Activated CD8-positive, alpha-beta T cell treated with anti-CD3 and anti-CD28 coated beads, Interleukin-2, amount 10 ng/mL, durations not matched to agents 7 days and 5 days (primary cell): ENCODE data around the gene TMTC2. TPM values are rescaled to one million over a fixed set of nuclear protein-coding genes. Genes with fewer than 3 reads are reported as not detected.

Experiments used
- ATAC-seq: fragments of 150-1000 bp; cut with Tn5 transposase; one replicate; pipeline ENCODE4 v1.10.0; 2021; ENCODE audit warnings: moderate library complexity
- CTCF ChIA-PET: fragments of 350-600 bp; sonication (Branson Sonifier 250); formaldehyde crosslinking; loops from one replicate; lab custom pipeline; 2021; ENCODE audit warnings: antibody characterized with exemption; lab: Charles Lee
- POLR2A ChIA-PET: fragments of 350-600 bp; sonication (Branson Sonifier 250); formaldehyde crosslinking; loops from one replicate; lab custom pipeline; 2021; ENCODE audit warnings: antibody characterized with exemption; lab: Charles Lee
- DNase-seq: peaks from one replicate; pipeline ENCODE4 v3.0.0-alpha.2; 2020
- H3K27ac Mint-ChIP-seq: one replicate; pipeline ENCODE4 v1.8.0; 2021; ENCODE audit warnings: mild to moderate bottlenecking, mixed read lengths
- H3K27me3 Mint-ChIP-seq: one replicate; pipeline ENCODE4 v1.8.0; 2021; ENCODE audit warnings: low read depth, mixed read lengths
- H3K36me3 Mint-ChIP-seq: one replicate; pipeline ENCODE4 v1.8.0; 2021; ENCODE audit warnings: low read depth, mixed read lengths
- H3K4me1 Mint-ChIP-seq: one replicate; pipeline ENCODE4 v1.8.0; 2021; ENCODE audit warnings: low read depth, mixed read lengths
- H3K4me3 Mint-ChIP-seq: one replicate; pipeline ENCODE4 v1.8.0; 2021; ENCODE audit warnings: mild to moderate bottlenecking, mixed read lengths
- H3K9me3 Mint-ChIP-seq: one replicate; pipeline ENCODE4 v1.8.0; 2022; ENCODE audit warnings: mixed read lengths; ENCODE audit not compliant: insufficient read depth
- total RNA-seq, 2 experiments: library from RNA; stranded (reverse); gene quantifications; one replicate each; pipeline ENCODE4 v1.2.3, GENCODE V29; 2021

TMTC2 gene
- total RNA-seq, 2 experiments from 2014 or later = 1.3 to 1.9 TPM

GRCh38 chr12:82774666-82775065 lies 88.0 kb downstream of the TMTC2 start:
- H3K4me1 Mint-ChIP-seq = no peaks in the 10 kb centered on the region
- H3K27me3 Mint-ChIP-seq = no peaks in the 10 kb centered on the region
- no peak for DNase-seq
- no peak overlapping the region for H3K27ac Mint-ChIP-seq
- ATAC-seq = no peak
- no peaks in the 10 kb centered on the region for H3K36me3 Mint-ChIP-seq
- H3K4me3 Mint-ChIP-seq = no peak overlapping the region
- POLR2A ChIA-PET = no interaction called here
- CTCF ChIA-PET = no interaction called here
- H3K9me3 Mint-ChIP-seq = no peaks in the 10 kb centered on the region

GRCh38 chr12:82780517-82780916 lies 93.8 kb downstream of the TMTC2 start:
- no peak overlapping the region for H3K4me3 Mint-ChIP-seq
- no peak overlapping the region for H3K27ac Mint-ChIP-seq
- H3K27me3 Mint-ChIP-seq = no peaks in the 10 kb centered on the region

GRCh38 chr12:82781309-82781997 lies 94.7 kb downstream of the TMTC2 start:
- no peaks in the 10 kb centered on the region for H3K9me3 Mint-ChIP-seq
- no peak for DNase-seq
- no peaks in the 10 kb centered on the region for H3K36me3 Mint-ChIP-seq
- ATAC-seq = no peak
- no peaks in the 10 kb centered on the region for H3K4me1 Mint-ChIP-seq
- ChIA-PET POLR2A (no interaction called here), CTCF (no interaction called here)
- no peak overlapping the region for H3K4me3 Mint-ChIP-seq
- no peaks in the 10 kb centered on the region for H3K27me3 Mint-ChIP-seq
- H3K27ac Mint-ChIP-seq = no peak overlapping the region

More at GRCh38 chr12:82780517-82780916, 93.8 kb downstream of the TMTC2 start:
- H3K4me1 Mint-ChIP-seq = no peaks in the 10 kb centered on the region
- H3K9me3 Mint-ChIP-seq = no peaks in the 10 kb centered on the region
- DNase-seq (no peak), ATAC-seq (no peak)
- ChIA-PET CTCF (no interaction called here), POLR2A (no interaction called here)
- no peaks in the 10 kb centered on the region for H3K36me3 Mint-ChIP-seq

GRCh38 chr12:82783435-82783834 lies 96.7 kb downstream of the TMTC2 start:
- ChIA-PET POLR2A (no interaction called here), CTCF (no interaction called here)
- Mint-ChIP-seq H3K27me3 (no peaks in the 10 kb centered on the region), H3K4me1 (no peaks in the 10 kb centered on the region), H3K4me3 (no peak overlapping the region), H3K9me3 (no peaks in the 10 kb centered on the region), H3K36me3 (no peaks in the 10 kb centered on the region), H3K27ac (no peak overlapping the region)
- no peak for ATAC-seq
- DNase-seq = no peak

- CTCF ChIA-PET = no interaction called here
- DNase-seq (no peak), ATAC-seq (no peak)
- Mint-ChIP-seq H3K36me3 (no peaks in the 10 kb centered on the region), H3K4me3 (no peak overlapping the region), H3K27ac (no peak overlapping the region), H3K4me1 (no peaks in the 10 kb centered on the region), H3K27me3 (no peaks in the 10 kb centered on the region), H3K9me3 (no peaks in the 10 kb centered on the region)
- POLR2A ChIA-PET = no interaction called here
These were observed 100.3 kb downstream of the TMTC2 start for GRCh38 chr12:82787016-82787415.

GRCh38 chr12:82788594-82788993 lies 101.9 kb downstream of the TMTC2 start:
- Mint-ChIP-seq H3K27ac (no peak overlapping the region), H3K9me3 (no peaks in the 10 kb centered on the region), H3K36me3 (no peaks in the 10 kb centered on the region), H3K27me3 (no peaks in the 10 kb centered on the region), H3K4me1 (no peaks in the 10 kb centered on the region), H3K4me3 (no peak overlapping the region)
- POLR2A ChIA-PET = no interaction called here
- CTCF ChIA-PET = no interaction called here
- DNase-seq (no peak), ATAC-seq (no peak)

- H3K4me1 Mint-ChIP-seq = no peaks in the 10 kb centered on the region
- DNase-seq (no peak), ATAC-seq (no peak)
- no peak overlapping the region for H3K4me3 Mint-ChIP-seq
- ChIA-PET POLR2A (interaction anchor here (0.6 kb wide), 1 partner anchor 275 kb away, joined by 3 read pairs; no protein-coding TSS in a partner anchor), CTCF (no interaction called here)
- H3K27me3 Mint-ChIP-seq = no peaks in the 10 kb centered on the region
- no peak overlapping the region for H3K27ac Mint-ChIP-seq
- H3K36me3 Mint-ChIP-seq = no peaks in the 10 kb centered on the region
- no peaks in the 10 kb centered on the region for H3K9me3 Mint-ChIP-seq
These were observed 103.0 kb downstream of the TMTC2 start for GRCh38 chr12:82789674-82790073.

- Mint-ChIP-seq H3K36me3 (no peaks in the 10 kb centered on the region), H3K4me3 (no peak overlapping the region), H3K27me3 (no peaks in the 10 kb centered on the region), H3K9me3 (no peaks in the 10 kb centered on the region), H3K4me1 (no peaks in the 10 kb centered on the region), H3K27ac (no peak overlapping the region)
- ChIA-PET CTCF (no interaction called here), POLR2A (no interaction called here)
- no peak for ATAC-seq
- DNase-seq = no peak
These were observed 107.1 kb downstream of the TMTC2 start for GRCh38 chr12:82793751-82794281.

- ChIA-PET CTCF (no interaction called here), POLR2A (no interaction called here)
- Mint-ChIP-seq H3K4me1 (no peaks in the 10 kb centered on the region), H3K36me3 (no peaks in the 10 kb centered on the region), H3K27me3 (no peaks in the 10 kb centered on the region), H3K4me3 (no peak overlapping the region), H3K27ac (no peak overlapping the region), H3K9me3 (no peaks in the 10 kb centered on the region)
- no peak for ATAC-seq
- DNase-seq = no peak
These were observed 110.8 kb downstream of the TMTC2 start for GRCh38 chr12:82797480-82797879.

- Mint-ChIP-seq H3K9me3 (no peaks in the 10 kb centered on the region), H3K27ac (no peak overlapping the region), H3K4me3 (no peak overlapping the region), H3K27me3 (no peaks in the 10 kb centered on the region), H3K36me3 (no peaks in the 10 kb centered on the region), H3K4me1 (no peaks in the 10 kb centered on the region)
- CTCF ChIA-PET = no interaction called here
- no peak for ATAC-seq
- no peak for DNase-seq
- POLR2A ChIA-PET = no interaction called here
These were observed 113.5 kb downstream of the TMTC2 start for GRCh38 chr12:82800185-82800584.

GRCh38 chr12:82801951-82802610 lies 115.4 kb downstream of the TMTC2 start:
- no peak for ATAC-seq
- no peaks in the 10 kb centered on the region for H3K27me3 Mint-ChIP-seq

GRCh38 chr12:82803201-82803600 lies 116.5 kb downstream of the TMTC2 start:
- Mint-ChIP-seq H3K4me1 (no peaks in the 10 kb centered on the region), H3K36me3 (no peaks in the 10 kb centered on the region), H3K4me3 (no peak overlapping the region), H3K27ac (no peak overlapping the region), H3K9me3 (no peaks in the 10 kb centered on the region), H3K27me3 (no peaks in the 10 kb centered on the region)
- CTCF ChIA-PET = no interaction called here
- POLR2A ChIA-PET = no interaction called here
- no peak for ATAC-seq
- no peak for DNase-seq

More at GRCh38 chr12:82801951-82802610, 115.4 kb downstream of the TMTC2 start:
- Mint-ChIP-seq H3K36me3 (no peaks in the 10 kb centered on the region), H3K4me1 (no peaks in the 10 kb centered on the region), H3K27ac (no peak overlapping the region), H3K4me3 (no peak overlapping the region), H3K9me3 (no peaks in the 10 kb centered on the region)
- CTCF ChIA-PET = no interaction called here
- POLR2A ChIA-PET = no interaction called here
- no peak for DNase-seq
